WTC11 (cell line): ENCODE data around the gene LILRA6. TPM values are rescaled to one million over a fixed set of nuclear protein-coding genes. Genes with fewer than 3 reads are reported as not detected.
A peak's percentile ranks its signal among the peaks of the same experiment; 100 is the strongest.

Source experiments
- ATAC-seq: fragments of 200-7000 bp; cut with Tn5 transposase; 2 replicates; pipeline ENCODE4 v1.10.0; 2021; ENCODE audit warnings: mild to moderate bottlenecking, moderate library complexity
- CTCF ChIA-PET: fragments of 300-600 bp; sonication (Branson Sonifier 250); formaldehyde crosslinking; loops from one replicate; lab custom pipeline; 2021; ENCODE audit warnings: antibody characterized with exemption; lab: Charles Lee
- POLR2A ChIA-PET: fragments of 350-600 bp; sonication (Branson Sonifier 250); formaldehyde crosslinking; loops from one replicate; lab custom pipeline; 2021; ENCODE audit warnings: antibody characterized with exemption; lab: Charles Lee
- DNase-seq: peaks from one replicate; pipeline ENCODE4 v3.0.0; 2021; ENCODE audit warnings: low spot score
- H3K27ac Mint-ChIP-seq: 2 replicates; pipeline ENCODE4 v1.8.0; 2021; ENCODE audit warnings: mixed read lengths
- H3K27me3 Mint-ChIP-seq: 2 replicates; pipeline ENCODE4 v1.8.0; 2021; ENCODE audit warnings: low read depth, mild to moderate bottlenecking, moderate library complexity, mixed read lengths
- H3K36me3 Mint-ChIP-seq: 2 replicates; pipeline ENCODE4 v1.8.0; 2021; ENCODE audit warnings: mixed read lengths
- H3K4me1 Mint-ChIP-seq: 2 replicates; pipeline ENCODE4 v1.8.0; 2022; ENCODE audit warnings: mixed read lengths
- H3K4me3 Mint-ChIP-seq: 2 replicates; pipeline ENCODE4 v1.8.0; 2021; ENCODE audit warnings: mild to moderate bottlenecking, moderate library complexity, mixed read lengths
- H3K9me3 Mint-ChIP-seq: 2 replicates; pipeline ENCODE4 v1.8.0; 2021; ENCODE audit warnings: mixed read lengths
- AFF4 ChIP-seq: sonication (generic); formaldehyde crosslinking; IDR thresholded peaks from 2 replicates; pipeline ENCODE4 v1.8.1; 2023; ENCODE audit warnings: mild to moderate bottlenecking, missing genetic modification reagents, borderline replicate concordance
- ARID4B ChIP-seq: sonication (generic); formaldehyde crosslinking; IDR thresholded peaks from 2 replicates; pipeline ENCODE4 v1.8.0; 2023; ENCODE audit warnings: missing genetic modification reagents, mild to moderate bottlenecking, borderline replicate concordance
- CTCF ChIP-seq: fragments of 200-600 bp; IDR thresholded peaks from 2 replicates; pipeline ENCODE4 v1.8.0; 2022; ENCODE audit warnings: antibody characterized with exemption
- FOXP1 ChIP-seq: sonication (generic); formaldehyde crosslinking; IDR thresholded peaks from 2 replicates; pipeline ENCODE4 v1.8.0; 2022; ENCODE audit warnings: missing genetic modification reagents, mild to moderate bottlenecking, moderate library complexity, borderline replicate concordance
- GTF2I ChIP-seq: fragments of 250-450 bp; sonication (Bioruptor Pico); conservative IDR thresholded peaks from 2 replicates; pipeline ENCODE4 v1.4.0; 2021; ENCODE audit warnings: mild to moderate bottlenecking
- IRF1 ChIP-seq: sonication (generic); formaldehyde crosslinking; IDR thresholded peaks from 2 replicates; pipeline ENCODE4 v1.8.0; 2023; ENCODE audit warnings: missing genetic modification reagents
- KAT7 ChIP-seq: sonication (generic); formaldehyde crosslinking; IDR thresholded peaks from 2 replicates; pipeline ENCODE4 v1.8.1; 2023; ENCODE audit warnings: missing genetic modification reagents, mild to moderate bottlenecking, borderline replicate concordance
- MYBL2 ChIP-seq: sonication (generic); formaldehyde crosslinking; IDR thresholded peaks from 2 replicates; pipeline ENCODE4 v1.8.1; 2023; ENCODE audit warnings: mild to moderate bottlenecking, moderate library complexity, missing genetic modification reagents
- NR1H2 ChIP-seq: sonication (generic); formaldehyde crosslinking; IDR thresholded peaks from 2 replicates; pipeline ENCODE4 v1.9.0; 2021; ENCODE audit warnings: mild to moderate bottlenecking, moderate library complexity, missing genetic modification reagents
- OVOL2 ChIP-seq: fragments of 250-450 bp; sonication (Bioruptor Pico); IDR thresholded peaks from 2 replicates; pipeline ENCODE4 v1.9.0; 2021; ENCODE audit warnings: mild to moderate bottlenecking, borderline replicate concordance
- RORB ChIP-seq: fragments of 250-450 bp; sonication (Bioruptor Pico); IDR thresholded peaks from 2 replicates; pipeline ENCODE4 v1.9.0; 2021; ENCODE audit warnings: mild to moderate bottlenecking
- SP1 ChIP-seq: sonication (generic); formaldehyde crosslinking; conservative IDR thresholded peaks from 2 replicates; pipeline ENCODE4 v1.8.1; 2022; ENCODE audit warnings: missing genetic modification reagents
- TCF7 ChIP-seq: sonication (generic); formaldehyde crosslinking; IDR thresholded peaks from 2 replicates; pipeline ENCODE4 v1.8.0; 2022; ENCODE audit warnings: mild to moderate bottlenecking, low read depth, missing genetic modification reagents, moderate library complexity
- TEAD1 ChIP-seq: sonication (generic); formaldehyde crosslinking; IDR thresholded peaks from 2 replicates; pipeline ENCODE4 v1.8.0; 2022; ENCODE audit warnings: mild to moderate bottlenecking, missing genetic modification reagents
- ZNF138 ChIP-seq: sonication (generic); formaldehyde crosslinking; conservative IDR thresholded peaks from 2 replicates; pipeline ENCODE4 v1.8.1; 2022; ENCODE audit warnings: mild to moderate bottlenecking, moderate library complexity, missing genetic modification reagents
- ZNF263 ChIP-seq: sonication (generic); formaldehyde crosslinking; IDR thresholded peaks from 2 replicates; pipeline ENCODE4 v1.8.1; 2022; ENCODE audit warnings: low read depth, mild to moderate bottlenecking, moderate library complexity, missing genetic modification reagents
- total RNA-seq: library from RNA; stranded (reverse); gene quantifications from 3 replicates; pipeline ENCODE4 v1.2.3, GENCODE V29; 2021
- TF ChIP-seq, protein P1 (sequence below): sonication (generic); formaldehyde crosslinking; IDR thresholded peaks from 2 replicates; pipeline ENCODE4 v1.8.0; 2022; ENCODE audit warnings: missing genetic modification reagents

Gene LILRA6
- total RNA-seq, 1 experiment from 2014 or later, result not detected

- peaks cover 3% of the 10 kb centered on the region; the same call in 1 of the 2 replicates for H3K27me3 Mint-ChIP-seq
- H3K27ac Mint-ChIP-seq, result no peak overlapping the region
- peaks cover 38% of the 10 kb centered on the region for H3K36me3 Mint-ChIP-seq
- ATAC-seq, result no peak
- ChIA-PET POLR2A (interaction anchor here (0.7 to 4.3 kb wide), 9 partner anchors 8 to 129 kb away, joined by 3 to 25 read pairs (median 7); partner anchors contain the start of genes RPS9 and TMC4), CTCF (interaction anchor here (1.2 to 4.2 kb wide), 8 partner anchors 9 to 78 kb away, joined by 4 to 84 read pairs (median 14); partner anchors contain the start of genes CNOT3 and TMC4)
- H3K4me1 Mint-ChIP-seq, result peaks cover 35% of the 10 kb centered on the region
- peak; percentile 27 for DNase-seq
- no peaks in the 10 kb centered on the region for H3K9me3 Mint-ChIP-seq
- peak overlapping the region; percentile 85 for H3K4me3 Mint-ChIP-seq
- TF ChIP-seq TEAD1 (CRISPR knock-in tag), result no peak
- no peak for TF ChIP-seq KAT7 (CRISPR knock-in tag)
- TF ChIP-seq NR1H2, result no peak
- TF ChIP-seq, protein P1, sequence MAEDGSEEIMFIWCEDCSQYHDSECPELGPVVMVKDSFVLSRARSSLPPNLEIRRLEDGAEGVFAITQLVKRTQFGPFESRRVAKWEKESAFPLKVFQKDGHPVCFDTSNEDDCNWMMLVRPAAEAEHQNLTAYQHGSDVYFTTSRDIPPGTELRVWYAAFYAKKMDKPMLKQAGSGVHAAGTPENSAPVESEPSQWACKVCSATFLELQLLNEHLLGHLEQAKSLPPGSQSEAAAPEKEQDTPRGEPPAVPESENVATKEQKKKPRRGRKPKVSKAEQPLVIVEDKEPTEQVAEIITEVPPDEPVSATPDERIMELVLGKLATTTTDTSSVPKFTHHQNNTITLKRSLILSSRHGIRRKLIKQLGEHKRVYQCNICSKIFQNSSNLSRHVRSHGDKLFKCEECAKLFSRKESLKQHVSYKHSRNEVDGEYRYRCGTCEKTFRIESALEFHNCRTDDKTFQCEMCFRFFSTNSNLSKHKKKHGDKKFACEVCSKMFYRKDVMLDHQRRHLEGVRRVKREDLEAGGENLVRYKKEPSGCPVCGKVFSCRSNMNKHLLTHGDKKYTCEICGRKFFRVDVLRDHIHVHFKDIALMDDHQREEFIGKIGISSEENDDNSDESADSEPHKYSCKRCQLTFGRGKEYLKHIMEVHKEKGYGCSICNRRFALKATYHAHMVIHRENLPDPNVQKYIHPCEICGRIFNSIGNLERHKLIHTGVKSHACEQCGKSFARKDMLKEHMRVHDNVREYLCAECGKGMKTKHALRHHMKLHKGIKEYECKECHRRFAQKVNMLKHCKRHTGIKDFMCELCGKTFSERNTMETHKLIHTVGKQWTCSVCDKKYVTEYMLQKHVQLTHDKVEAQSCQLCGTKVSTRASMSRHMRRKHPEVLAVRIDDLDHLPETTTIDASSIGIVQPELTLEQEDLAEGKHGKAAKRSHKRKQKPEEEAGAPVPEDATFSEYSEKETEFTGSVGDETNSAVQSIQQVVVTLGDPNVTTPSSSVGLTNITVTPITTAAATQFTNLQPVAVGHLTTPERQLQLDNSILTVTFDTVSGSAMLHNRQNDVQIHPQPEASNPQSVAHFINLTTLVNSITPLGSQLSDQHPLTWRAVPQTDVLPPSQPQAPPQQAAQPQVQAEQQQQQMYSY (CRISPR knock-in tag), result no peak
- TF ChIP-seq SP1 (CRISPR knock-in tag), result no peak
- TF ChIP-seq RORB (CRISPR knock-in tag), result no peak
- no peak for TF ChIP-seq AFF4 (CRISPR knock-in tag)
- TF ChIP-seq CTCF, result no peak
- TF ChIP-seq GTF2I (CRISPR knock-in tag), result no peak
- TF ChIP-seq FOXP1 (CRISPR knock-in tag), result no peak
- no peak for TF ChIP-seq MYBL2 (CRISPR knock-in tag)
- TF ChIP-seq ZNF138, result no peak
- no peak for TF ChIP-seq IRF1 (CRISPR knock-in tag)
- no peak for TF ChIP-seq ARID4B (CRISPR knock-in tag)
- TF ChIP-seq TCF7 (CRISPR knock-in tag), result no peak
- TF ChIP-seq ZNF263 (CRISPR knock-in tag), result no peak
- no peak for TF ChIP-seq OVOL2 (CRISPR knock-in tag)
Observed at GRCh38 chr19:54188215-54188871, 54.2 kb downstream of the LILRA6 start.
